IMR-90 (cell line): ENCODE data around the gene FANCD2OS. TPM values are rescaled to one million over a fixed set of nuclear protein-coding genes. Genes with fewer than 3 reads are reported as not detected.

Experiments
- ATAC-seq: fragments of 200-7000 bp; cut with Tn5 transposase; 2 replicates; pipeline ENCODE4 v1.9.1; 2020; ENCODE audit warnings: low read depth, mild to moderate bottlenecking, moderate library complexity
- BruUV-seq: library from RNA; stranded (reverse); fragments of 400-500 nt; replicated peaks from 2 replicates; lab custom pipeline; 2021; lab: Mats Ljungman, UMichigan
- CTCF ChIA-PET: fragments of 300-600 bp; formaldehyde crosslinking; extraction: SDS; loops from one replicate; lab custom pipeline; 2021; ENCODE audit warnings: antibody characterized with exemption; lab: Yijun Ruan, JAX
- POLR2A ChIA-PET: fragments of 300-600 bp; sonication (Branson Sonifier 250); formaldehyde crosslinking; loops from one replicate; lab custom pipeline; 2022; ENCODE audit warnings: antibody characterized with exemption; ENCODE audit not compliant: unreplicated experiment; lab: Charles Lee
- DNase-seq: peaks from one replicate; pipeline ENCODE4 v3.0.0; 2013
- H2AFZ ChIP-seq: replicated peaks from 2 replicates; pipeline ENCODE3; 2013; ENCODE audit warnings: low read length, mild to moderate bottlenecking; ENCODE audit not compliant: poor library complexity
- H2AK5ac ChIP-seq: 2 replicates; pipeline ENCODE4 v1.6.1; 2013; ENCODE audit warnings: low read depth, low read length, inconsistent platforms
- H2AK9ac ChIP-seq: replicated peaks from 2 replicates; pipeline ENCODE3; 2013; ENCODE audit warnings: mild to moderate bottlenecking, low read depth, low read length, moderate library complexity; ENCODE audit not compliant: poor library complexity
- H2BK120ac ChIP-seq: 2 replicates; pipeline ENCODE4 v1.6.1; 2013; ENCODE audit warnings: low read depth, low read length, inconsistent platforms
- H2BK15ac ChIP-seq: 3 replicates; pipeline ENCODE4 v1.6.1; 2013; ENCODE audit warnings: low read depth, low read length, inconsistent platforms
- H2BK20ac ChIP-seq: 2 replicates; pipeline ENCODE4 v1.6.1; 2013; ENCODE audit warnings: low read depth, mild to moderate bottlenecking, inconsistent platforms, low read length, moderate library complexity
- H2BK5ac ChIP-seq: 2 replicates; pipeline ENCODE4 v1.6.1; 2013; ENCODE audit warnings: mild to moderate bottlenecking, low read depth, low read length, inconsistent platforms; ENCODE audit not compliant: poor library complexity, severe bottlenecking
- H3K14ac ChIP-seq: replicated peaks from 2 replicates; pipeline ENCODE4 v1.6.1; 2013; ENCODE audit warnings: low read depth, low read length, inconsistent platforms
- H3K18ac ChIP-seq: 2 replicates; pipeline ENCODE4 v1.6.1; 2013; ENCODE audit warnings: low read depth, low read length, control low read depth
- H3K23ac ChIP-seq: 2 replicates; pipeline ENCODE4 v1.6.1; 2013; ENCODE audit warnings: low read depth, low read length, inconsistent platforms
- H3K27ac ChIP-seq: 2 replicates; pipeline ENCODE4 v1.5.1; 2013; ENCODE audit warnings: mild to moderate bottlenecking, control low read depth, low read length; ENCODE audit not compliant: insufficient read depth
- H3K27me3 ChIP-seq: 2 replicates; pipeline ENCODE4 v1.6.1; 2013; ENCODE audit warnings: low read length; ENCODE audit not compliant: control insufficient read depth, insufficient read depth
- H3K36me3 ChIP-seq: 2 replicates; pipeline ENCODE4 v1.6.1; 2013; ENCODE audit warnings: low read length, mixed read lengths; ENCODE audit not compliant: control insufficient read depth, insufficient read depth
- H3K4ac ChIP-seq: 2 replicates; pipeline ENCODE4 v1.6.1; 2013; ENCODE audit warnings: low read depth, low read length, inconsistent platforms
- H3K4me1 ChIP-seq: 2 replicates; pipeline ENCODE4 v1.6.1; 2013; ENCODE audit warnings: low read length, mixed read lengths; ENCODE audit not compliant: control insufficient read depth, insufficient read depth
- H3K4me2 ChIP-seq: 2 replicates; pipeline ENCODE4 v1.6.1; 2013; ENCODE audit warnings: low read depth, mild to moderate bottlenecking, control low read depth, low read length, moderate library complexity
- H3K4me3 ChIP-seq: 2 replicates; pipeline ENCODE4 v1.5.1; 2013; ENCODE audit warnings: low read depth, mild to moderate bottlenecking, control low read depth, low read length, moderate library complexity; ENCODE audit not compliant: insufficient read depth
- H3K56ac ChIP-seq: 2 replicates; pipeline ENCODE4 v1.6.1; 2013; ENCODE audit warnings: low read length, inconsistent platforms; ENCODE audit not compliant: insufficient read depth; ENCODE audit errors: extremely low read depth
- H3K79me1 ChIP-seq, 2 experiments: 2 replicates each; pipeline ENCODE4 v1.6.1; 2013; ENCODE audit warnings: low read length in 2 of 2, inconsistent platforms in 1 of 2, low read depth in 1 of 2
- H3K9ac ChIP-seq: 2 replicates; pipeline ENCODE4 v1.6.1; 2013; ENCODE audit warnings: low read depth, low read length, control low read depth
- H3K9me1 ChIP-seq: 2 replicates; pipeline ENCODE4 v1.6.1; 2013; ENCODE audit warnings: low read length, inconsistent platforms; ENCODE audit not compliant: insufficient read depth
- H3K9me3 ChIP-seq: 2 replicates; pipeline ENCODE4 v1.6.1; 2013; ENCODE audit warnings: low read length; ENCODE audit not compliant: control insufficient read depth, insufficient read depth
- H4K20me1 ChIP-seq: 2 replicates; pipeline ENCODE4 v1.6.1; 2013; ENCODE audit warnings: low read length, inconsistent platforms; ENCODE audit not compliant: insufficient read depth
- H4K5ac ChIP-seq: 2 replicates; pipeline ENCODE4 v1.6.1; 2013; ENCODE audit warnings: mild to moderate bottlenecking, low read depth, low read length, control low read depth
- H4K8ac ChIP-seq, 2 experiments: 2 replicates each; pipeline ENCODE4 v1.6.1; 2013; ENCODE audit warnings: low read depth in 2 of 2, low read length in 2 of 2, control low read depth in 1 of 2, inconsistent platforms in 1 of 2
- H4K91ac ChIP-seq: 2 replicates; pipeline ENCODE4 v1.6.1; 2013; ENCODE audit warnings: low read depth, low read length, inconsistent platforms; ENCODE audit not compliant: insufficient read depth
- FOS ChIP-seq: fragments of 150-350 bp; IDR thresholded peaks from 2 replicates; pipeline ENCODE4 v1.6.1; 2016; ENCODE audit warnings: low read depth, low read length
- MAFK ChIP-seq: IDR thresholded peaks from 2 replicates; pipeline ENCODE4 v1.6.1; 2012; ENCODE audit warnings: low read depth, low read length, improper control_type of control experiment
- MXI1 ChIP-seq: IDR thresholded peaks from 2 replicates; pipeline ENCODE4 v1.6.1; 2012; ENCODE audit warnings: low read depth, mild to moderate bottlenecking, low read length, moderate library complexity, borderline replicate concordance
- RAD21 ChIP-seq: IDR thresholded peaks from 2 replicates; pipeline ENCODE4 v1.6.1; 2012; ENCODE audit warnings: low read length, improper control_type of control experiment
- RCOR1 ChIP-seq: IDR thresholded peaks from 2 replicates; pipeline ENCODE4 v1.6.1; 2012; ENCODE audit warnings: mild to moderate bottlenecking, low read length, improper control_type of control experiment; ENCODE audit not compliant: insufficient replicate concordance
- RFX5 ChIP-seq: IDR thresholded peaks from 2 replicates; pipeline ENCODE4 v1.8.0; 2012; ENCODE audit warnings: low read depth, mild to moderate bottlenecking, low read length, moderate library complexity
- WGBS, 2 experiments: methylation state at CpG; one replicate each; pipeline versions ENCODE4 v1.1.5 to v1.1.7; 2013; ENCODE audit warnings: missing lambda C conversion rate in 2 of 2; ENCODE audit not compliant: insufficient read length in 1 of 2; ENCODE audit errors: extremely low coverage in 2 of 2; 5-methylcytosine and 5-hydroxymethylcytosine counted together
- dilution Hi-C: fragments of 300-500 bp; cut with HindIII; formaldehyde crosslinking; loops from one replicate; pipeline ENCODE4 v1.14.3; 2018; ENCODE audit warnings: low sequenced_read_pairs; ENCODE audit not compliant: unreplicated experiment
- in situ Hi-C: fragments of 300-500 bp; cut with MboI; formaldehyde crosslinking; loops from 3 replicates; pipeline ENCODE4 v1.14.3; 2019; ENCODE audit warnings: low sequenced_read_pairs, inconsistent platforms, mixed read lengths
- intact Hi-C: fragments of 100-400 bp; cut with micrococcal nuclease; formaldehyde crosslinking; loops from 2 replicates; pipeline ENCODE4 v1.10.0; 2022
- polyA plus RNA-seq, 3 experiments: library from polyadenylated mRNA; depleted of rRNA; stranded (reverse); fragments of >200 nt; gene quantifications; 2 replicates each; pipeline ENCODE4 v1.2.3, GENCODE V29; 2012; ENCODE audit warnings: low replicate concordance in 1 of 3
- total RNA-seq: library from RNA; depleted of rRNA; stranded (reverse); fragments of >200 nt; gene quantifications from 2 replicates; pipeline ENCODE4 v1.2.3, GENCODE V29; 2012
- TF ChIP-seq, protein P1 (sequence below): conservative IDR thresholded peaks from 2 replicates; pipeline ENCODE4 v1.5.1; 2012; ENCODE audit warnings: mild to moderate bottlenecking, low read depth, low read length, improper control_type of control experiment
- TF ChIP-seq, protein P2 (sequence below): fragments of 150-350 bp; IDR thresholded peaks from 2 replicates; pipeline ENCODE4 v1.6.1; 2017; ENCODE audit warnings: mild to moderate bottlenecking, antibody characterized with exemption, low read length, low read depth

Gene FANCD2OS
- total and polyA plus RNA-seq, 2 of the 4 experiments (the other 2 are of a cell fraction), result not detected

DNA sequence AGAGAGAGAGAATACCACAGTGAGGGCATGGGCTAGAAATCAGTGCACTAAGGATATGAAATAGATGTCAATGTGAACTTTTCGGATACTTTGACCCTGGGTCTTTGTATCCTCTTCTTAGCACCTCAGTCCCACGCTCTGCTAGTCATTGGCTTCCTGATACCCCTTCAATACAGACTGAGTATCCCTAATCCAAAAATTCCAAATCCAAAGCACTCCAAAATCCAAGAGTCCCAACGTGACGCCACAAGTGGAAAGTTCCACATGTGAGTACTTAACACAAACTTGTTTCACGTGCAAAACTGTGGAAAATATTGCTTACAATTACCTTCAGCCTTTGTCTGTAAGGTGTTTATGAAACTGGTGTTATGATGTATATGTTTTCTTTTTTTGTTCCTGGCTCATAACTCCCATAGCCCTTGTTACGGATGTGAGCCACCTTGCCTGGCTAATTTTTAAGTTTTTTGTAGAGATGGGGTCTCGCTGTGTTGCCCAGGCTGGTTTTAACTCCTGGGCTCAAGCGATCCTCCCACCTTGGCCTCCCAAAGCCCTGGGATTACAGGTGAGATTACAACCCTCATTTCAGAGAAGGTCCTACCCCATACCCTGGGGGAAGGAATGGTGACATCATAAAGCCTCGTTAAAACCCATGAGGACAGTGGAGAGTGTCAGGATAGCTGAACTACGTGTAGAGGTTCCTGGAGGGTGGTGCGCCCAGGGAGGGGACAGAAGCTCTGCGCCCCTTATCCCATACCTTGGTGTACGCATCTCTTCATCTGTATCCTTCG, 46.5 kb upstream of the FANCD2OS start:
- Histone ChIP-seq H3K9ac (no peak overlapping the region), H4K8ac (no peak overlapping the region), H2AK5ac (no peak overlapping the region), H2BK20ac (no peak overlapping the region), H3K27ac (no peak overlapping the region), H2AFZ (no peak overlapping the region), H3K4me2 (no peak overlapping the region), H2BK15ac (no peak overlapping the region), H3K4me3 (no peak overlapping the region), H3K36me3 (peaks cover 26% of the 10 kb centered on the region), H3K9me3 (no peaks in the 10 kb centered on the region), H4K20me1 (peaks cover 3% of the 10 kb centered on the region; the same call in 1 of the 2 replicates), H4K91ac (no peak overlapping the region), H3K18ac (no peak overlapping the region), H3K9me1 (no peaks in the 10 kb centered on the region), H3K79me1 (peaks cover 3 to 8% of the 10 kb centered on the region in 2 experiments; a peak in 3 of 4 replicates), H3K27me3 (no peaks in the 10 kb centered on the region), H2AK9ac (no peak overlapping the region), H2BK120ac (no peak overlapping the region), H3K23ac (no peak overlapping the region), H3K4me1 (no peaks in the 10 kb centered on the region), H2BK5ac (no peak overlapping the region), H4K5ac (no peak overlapping the region), H3K14ac (no peak overlapping the region), H3K56ac (no peak overlapping the region), H3K4ac (no peak overlapping the region)
- ATAC-seq (no peak), DNase-seq (no peak)
- WGBS, 2 experiments, result no CpG with 5 or more reads among the region's 14 CpGs
- intact Hi-C loops (no loop called here), dilution Hi-C loops (no loop called here), in situ Hi-C loops (no loop called here)
- CTCF ChIA-PET, result no interaction called here
- POLR2A ChIA-PET, result no interaction called here
- TF ChIP-seq RCOR1, result no peak
- no peak for TF ChIP-seq MAFK
- no peak for TF ChIP-seq RAD21
- TF ChIP-seq, protein P1, sequence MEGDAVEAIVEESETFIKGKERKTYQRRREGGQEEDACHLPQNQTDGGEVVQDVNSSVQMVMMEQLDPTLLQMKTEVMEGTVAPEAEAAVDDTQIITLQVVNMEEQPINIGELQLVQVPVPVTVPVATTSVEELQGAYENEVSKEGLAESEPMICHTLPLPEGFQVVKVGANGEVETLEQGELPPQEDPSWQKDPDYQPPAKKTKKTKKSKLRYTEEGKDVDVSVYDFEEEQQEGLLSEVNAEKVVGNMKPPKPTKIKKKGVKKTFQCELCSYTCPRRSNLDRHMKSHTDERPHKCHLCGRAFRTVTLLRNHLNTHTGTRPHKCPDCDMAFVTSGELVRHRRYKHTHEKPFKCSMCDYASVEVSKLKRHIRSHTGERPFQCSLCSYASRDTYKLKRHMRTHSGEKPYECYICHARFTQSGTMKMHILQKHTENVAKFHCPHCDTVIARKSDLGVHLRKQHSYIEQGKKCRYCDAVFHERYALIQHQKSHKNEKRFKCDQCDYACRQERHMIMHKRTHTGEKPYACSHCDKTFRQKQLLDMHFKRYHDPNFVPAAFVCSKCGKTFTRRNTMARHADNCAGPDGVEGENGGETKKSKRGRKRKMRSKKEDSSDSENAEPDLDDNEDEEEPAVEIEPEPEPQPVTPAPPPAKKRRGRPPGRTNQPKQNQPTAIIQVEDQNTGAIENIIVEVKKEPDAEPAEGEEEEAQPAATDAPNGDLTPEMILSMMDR, result no peak
- no peak for TF ChIP-seq RFX5
- TF ChIP-seq MXI1, result no peak
- no peak for TF ChIP-seq FOS
- TF ChIP-seq, protein P2, sequence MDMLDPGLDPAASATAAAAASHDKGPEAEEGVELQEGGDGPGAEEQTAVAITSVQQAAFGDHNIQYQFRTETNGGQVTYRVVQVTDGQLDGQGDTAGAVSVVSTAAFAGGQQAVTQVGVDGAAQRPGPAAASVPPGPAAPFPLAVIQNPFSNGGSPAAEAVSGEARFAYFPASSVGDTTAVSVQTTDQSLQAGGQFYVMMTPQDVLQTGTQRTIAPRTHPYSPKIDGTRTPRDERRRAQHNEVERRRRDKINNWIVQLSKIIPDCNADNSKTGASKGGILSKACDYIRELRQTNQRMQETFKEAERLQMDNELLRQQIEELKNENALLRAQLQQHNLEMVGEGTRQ, result no peak
- no TSS peak for BruUV-seq
